Fibroblast of mammary gland (primary cell): ENCODE data around the gene RNF208.

Experiments used
- DNase-seq: peaks from one replicate; pipeline ENCODE4 v3.0.0-alpha.2; 2010; ENCODE audit warnings: low read depth
- H3K4me3 ChIP-seq: 2 replicates; pipeline ENCODE4 v1.5.1; 2011; ENCODE audit warnings: low read depth, mild to moderate bottlenecking, low read length, moderate library complexity; ENCODE audit not compliant: control insufficient read depth
- CTCF ChIP-seq: conservative IDR thresholded peaks from 2 replicates; pipeline ENCODE4 v1.5.1; 2011; ENCODE audit warnings: low read depth, low read length, inconsistent platforms; ENCODE audit not compliant: control insufficient read depth, insufficient read depth

Gene RNF208

GRCh38 chr9:137184881-137185660 lies 37.0 kb downstream of the RNF208 start:
- no peak overlapping the region for H3K4me3 ChIP-seq
- TF ChIP-seq CTCF = no peak
- no peak for DNase-seq

- H3K4me3 ChIP-seq = no peak overlapping the region
- no peak for DNase-seq
- no peak for TF ChIP-seq CTCF
Observed at GRCh38 chr9:137183980-137184595, 38.0 kb downstream of the RNF208 start.

GRCh38 chr9:137182836-137183235 lies 39.2 kb downstream of the RNF208 start:
- no peak for TF ChIP-seq CTCF

GRCh38 chr9:137181680-137182079 lies 40.4 kb downstream of the RNF208 start:
- TF ChIP-seq CTCF = no peak
- DNase-seq = no peak
- H3K4me3 ChIP-seq = no peak overlapping the region

More at GRCh38 chr9:137182836-137183235, 39.2 kb downstream of the RNF208 start:
- H3K4me3 ChIP-seq = no peak overlapping the region
- no peak for DNase-seq

GRCh38 chr9:137180491-137180890 lies 41.5 kb downstream of the RNF208 start:
- H3K4me3 ChIP-seq = no peak overlapping the region
- TF ChIP-seq CTCF = no peak
- no peak for DNase-seq

- H3K4me3 ChIP-seq = no peak overlapping the region
- TF ChIP-seq CTCF = no peak
- DNase-seq = no peak
Observed at GRCh38 chr9:137179761-137180160, 42.3 kb downstream of the RNF208 start.
